Measurements from ENCODE around the gene EPHB3.

GRCh38 chr3:184526088-184526433 lies 35.5 kb upstream of the EPHB3 start:
- TF ChIP-seq, protein P1, sequence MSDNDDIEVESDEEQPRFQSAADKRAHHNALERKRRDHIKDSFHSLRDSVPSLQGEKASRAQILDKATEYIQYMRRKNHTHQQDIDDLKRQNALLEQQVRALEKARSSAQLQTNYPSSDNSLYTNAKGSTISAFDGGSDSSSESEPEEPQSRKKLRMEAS (IDR thresholded peaks at IDR 0.05): no peak
- TF ChIP-seq, protein P2, sequence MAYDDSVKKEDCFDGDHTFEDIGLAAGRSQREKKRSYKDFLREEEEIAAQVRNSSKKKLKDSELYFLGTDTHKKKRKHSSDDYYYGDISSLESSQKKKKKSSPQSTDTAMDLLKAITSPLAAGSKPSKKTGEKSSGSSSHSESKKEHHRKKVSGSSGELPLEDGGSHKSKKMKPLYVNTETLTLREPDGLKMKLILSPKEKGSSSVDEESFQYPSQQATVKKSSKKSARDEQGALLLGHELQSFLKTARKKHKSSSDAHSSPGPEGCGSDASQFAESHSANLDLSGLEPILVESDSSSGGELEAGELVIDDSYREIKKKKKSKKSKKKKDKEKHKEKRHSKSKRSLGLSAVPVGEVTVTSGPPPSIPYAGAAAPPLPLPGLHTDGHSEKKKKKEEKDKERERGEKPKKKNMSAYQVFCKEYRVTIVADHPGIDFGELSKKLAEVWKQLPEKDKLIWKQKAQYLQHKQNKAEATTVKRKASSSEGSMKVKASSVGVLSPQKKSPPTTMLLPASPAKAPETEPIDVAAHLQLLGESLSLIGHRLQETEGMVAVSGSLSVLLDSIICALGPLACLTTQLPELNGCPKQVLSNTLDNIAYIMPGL (CRISPR knock-in tag; IDR thresholded peaks at IDR 0.05; ENCODE audit: borderline replicate concordance): no peak
